Activated CD8-positive, alpha-beta memory T cell treated with anti-CD3 and anti-CD28 coated beads for 24 hours (primary cell): Measurements from ENCODE around the gene PLXNA2.

Source experiments
- DNase-seq: peaks from one replicate; pipeline ENCODE4 v3.0.0-alpha.2; 2020

Gene PLXNA2

DNA sequence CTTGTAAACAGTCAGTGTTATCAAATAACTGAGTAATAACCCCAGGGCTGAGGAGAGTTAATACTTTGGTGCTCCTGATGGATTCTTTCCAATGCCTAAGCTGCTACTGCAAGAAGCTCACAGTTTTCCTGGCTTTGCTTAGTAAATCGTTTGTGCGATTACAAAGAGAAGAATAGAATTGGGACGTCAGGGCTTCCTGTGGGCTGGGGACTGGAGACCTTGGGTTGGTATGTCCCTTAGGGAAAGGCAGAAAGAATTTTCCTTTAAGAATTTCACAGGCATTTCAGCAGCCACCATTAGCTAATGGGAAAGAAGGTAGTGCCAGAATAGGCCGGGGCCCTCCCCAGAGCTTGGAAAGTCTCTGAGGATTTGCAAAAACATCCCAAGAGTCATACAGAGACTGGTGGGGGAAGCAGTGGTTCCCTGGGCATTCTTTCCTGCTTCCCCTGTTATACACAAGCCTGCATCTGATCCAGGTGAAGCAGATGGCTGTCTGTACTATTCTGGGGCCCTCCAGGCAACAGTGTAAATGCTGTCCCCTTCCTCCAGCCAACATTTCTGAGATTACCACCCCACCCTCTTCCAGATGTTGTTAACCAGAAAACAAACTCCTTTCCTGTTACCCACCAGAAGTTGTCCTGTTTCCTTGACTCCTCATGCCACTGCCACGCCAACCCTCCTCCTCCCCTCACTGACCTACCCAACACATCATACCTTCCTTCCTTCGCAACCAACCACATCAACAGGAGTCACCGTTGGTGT, 40.2 kb downstream of the PLXNA2 start:
- no peak for DNase-seq

DNA sequence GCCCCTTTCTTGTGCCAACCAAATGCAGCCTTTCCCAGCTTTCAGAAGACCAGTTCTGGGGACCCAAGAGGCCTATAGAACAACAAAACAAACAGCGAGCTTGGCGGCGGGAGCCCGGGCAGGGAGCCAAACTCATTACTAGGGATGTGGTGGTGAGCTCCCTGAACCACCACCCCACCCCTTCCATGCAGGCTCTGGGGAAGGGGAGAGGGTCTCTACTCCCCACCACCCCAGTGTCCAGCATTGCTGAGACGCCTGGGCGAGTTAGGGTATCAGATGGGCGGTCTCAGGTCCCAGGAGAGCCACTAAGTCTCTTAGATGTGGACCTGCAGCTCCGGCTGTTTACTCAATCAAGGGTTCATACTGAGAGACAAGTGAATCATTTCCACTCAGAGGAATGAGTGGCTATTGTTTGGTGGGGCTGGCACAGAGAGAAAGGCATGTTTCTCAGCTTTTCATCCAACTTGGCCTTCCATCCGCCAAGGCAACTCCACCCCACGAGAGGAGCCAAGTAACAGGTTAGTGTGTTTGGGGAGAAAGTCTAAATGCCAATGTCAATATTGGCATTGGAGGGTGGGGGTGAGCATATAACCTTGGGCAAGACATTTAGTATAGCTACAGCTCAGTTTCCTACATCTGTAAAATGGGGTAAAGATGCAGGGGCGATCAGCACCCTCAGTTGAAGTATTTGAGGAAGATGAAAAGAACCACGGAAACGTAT, 40.9 kb downstream of the PLXNA2 start:
- DNase-seq = no peak

GRCh38 chr1:208202333-208202995, 41.7 kb downstream of the PLXNA2 start:
- DNase-seq = no peak

DNA sequence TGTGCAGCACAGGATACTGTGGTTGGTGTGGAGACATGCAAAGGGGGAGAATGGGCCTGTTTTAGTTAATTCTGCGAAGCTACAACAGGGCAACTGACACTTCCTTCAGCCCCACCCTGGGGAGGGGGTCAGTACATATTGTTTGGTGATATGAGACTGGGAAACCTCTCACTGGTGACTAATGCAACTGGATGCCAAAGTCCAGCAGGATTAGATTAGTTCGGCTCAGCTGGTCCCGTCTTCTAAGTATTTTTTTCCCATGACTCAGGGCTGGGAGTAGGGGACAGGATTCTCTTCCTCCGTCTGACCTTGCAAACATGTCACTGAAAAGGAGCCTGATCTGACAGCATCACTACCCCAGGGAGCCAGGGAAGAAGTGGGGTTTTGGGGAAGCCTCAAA, 43.0 kb downstream of the PLXNA2 start:
- DNase-seq = no peak

DNA sequence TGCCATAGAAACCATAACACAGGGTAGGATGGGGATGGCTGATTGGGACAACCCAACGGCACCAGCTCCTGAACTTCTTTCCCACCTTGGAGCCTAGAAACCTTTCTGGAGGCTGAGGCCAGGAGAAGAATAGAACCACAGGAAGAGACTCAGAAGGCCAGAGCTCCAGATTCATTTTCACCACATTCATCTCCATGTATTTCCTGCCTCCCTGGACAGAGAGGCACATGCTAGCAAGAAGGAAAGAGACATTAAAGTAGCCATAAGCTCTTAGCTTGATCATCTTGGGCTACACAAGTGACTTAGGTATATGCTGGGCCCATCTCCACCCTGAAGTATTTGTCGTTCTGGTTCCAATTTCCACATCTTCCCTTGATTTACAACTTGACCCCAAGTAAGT, 44.1 kb downstream of the PLXNA2 start:
- DNase-seq = no peak

GRCh38 chr1:208198236-208198635, 45.9 kb downstream of the PLXNA2 start:
- no peak for DNase-seq

DNA sequence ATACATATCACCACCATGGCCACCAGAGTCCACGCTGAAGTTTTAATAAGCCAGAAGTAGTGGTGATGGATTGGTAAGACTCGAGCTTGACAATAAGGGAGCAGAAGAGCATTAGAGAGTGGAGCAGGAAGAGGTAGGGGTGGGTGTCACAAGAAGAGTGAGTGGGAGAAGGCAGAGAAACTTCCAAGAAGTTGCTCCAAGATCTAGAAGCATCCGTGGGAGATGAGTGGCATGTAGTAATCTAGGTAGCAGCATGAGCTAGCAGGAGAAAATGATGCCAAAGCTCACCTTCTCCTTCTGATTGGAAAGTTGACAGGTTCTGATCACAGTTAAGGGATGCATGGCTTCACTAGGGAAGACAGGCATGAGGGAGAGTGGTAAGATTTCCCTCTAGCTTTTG, 49.2 kb downstream of the PLXNA2 start:
- no peak for DNase-seq

GRCh38 chr1:208192995-208193394, 51.2 kb downstream of the PLXNA2 start:
- no peak for DNase-seq

DNA sequence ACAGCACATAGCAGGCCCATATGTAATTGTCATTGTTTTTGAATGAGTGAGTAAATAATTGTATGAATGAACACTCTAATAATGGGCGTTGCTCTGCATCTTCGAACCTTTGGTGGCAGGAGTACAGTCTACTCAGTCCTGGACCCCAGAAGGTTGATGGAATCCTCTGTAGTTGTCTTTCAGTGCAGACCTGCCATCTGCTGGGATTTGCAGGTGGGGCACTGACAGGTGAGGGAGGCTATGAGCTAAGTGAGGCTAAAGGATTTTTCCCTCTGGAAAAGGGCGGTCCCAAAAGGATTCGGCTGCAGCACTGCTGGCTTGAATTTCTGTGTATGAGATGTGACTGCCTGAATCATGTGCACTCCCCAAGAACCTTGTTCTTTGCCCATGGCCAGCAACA, 53.4 kb downstream of the PLXNA2 start:
- DNase-seq = no peak

- no peak for DNase-seq
These were observed 54.5 kb downstream of the PLXNA2 start for GRCh38 chr1:208189716-208190115.

GRCh38 chr1:208189183-208189582, 55.0 kb downstream of the PLXNA2 start:
- DNase-seq = no peak

DNA sequence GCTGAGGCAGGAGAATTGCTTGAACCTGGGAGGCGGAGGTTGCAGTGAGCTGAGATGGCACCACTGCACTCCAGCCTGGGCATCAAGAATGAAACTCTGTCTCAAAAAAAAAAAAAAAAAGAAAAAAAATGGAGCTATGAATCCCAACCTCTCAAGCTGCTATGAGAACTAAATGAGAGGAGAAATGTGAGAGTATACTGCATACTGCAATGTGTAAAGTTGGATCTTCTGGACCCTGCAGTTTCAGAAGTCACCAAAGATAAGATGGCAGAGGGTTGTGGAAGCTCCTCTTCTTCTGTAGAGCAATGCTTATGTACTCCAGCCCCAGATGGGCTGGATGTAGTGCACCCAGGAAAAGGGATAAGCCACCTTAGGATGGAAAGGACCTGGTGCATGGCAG, 55.6 kb downstream of the PLXNA2 start:
- no peak for DNase-seq

DNA sequence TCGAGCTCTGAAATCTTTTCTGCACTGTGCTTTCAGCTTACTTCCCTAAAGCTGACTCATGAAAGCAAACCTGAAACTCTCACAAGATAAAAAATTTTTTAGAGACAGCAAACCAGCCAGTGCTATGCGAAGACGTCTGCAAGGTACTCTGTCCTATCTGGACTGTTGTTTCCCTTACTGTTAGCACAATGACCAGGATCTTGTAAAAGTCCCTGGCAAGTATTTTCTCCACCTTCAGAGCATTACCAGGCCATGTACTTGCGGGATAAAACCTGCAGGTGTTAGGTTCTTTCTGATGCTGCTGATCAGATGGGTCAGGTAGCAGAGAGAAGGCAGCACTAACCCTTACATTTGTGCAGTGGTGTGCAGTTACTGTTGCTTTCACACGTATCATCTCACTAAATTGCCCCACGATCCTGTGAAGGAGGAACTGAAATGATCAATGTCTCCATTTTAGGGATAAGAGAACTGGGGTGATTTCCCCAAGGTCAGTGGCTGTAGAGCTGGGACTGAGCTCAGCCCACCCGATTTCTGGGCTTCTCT, 56.6 kb downstream of the PLXNA2 start:
- DNase-seq = no peak

GRCh38 chr1:208185801-208186231, 58.4 kb downstream of the PLXNA2 start:
- DNase-seq = no peak

DNA sequence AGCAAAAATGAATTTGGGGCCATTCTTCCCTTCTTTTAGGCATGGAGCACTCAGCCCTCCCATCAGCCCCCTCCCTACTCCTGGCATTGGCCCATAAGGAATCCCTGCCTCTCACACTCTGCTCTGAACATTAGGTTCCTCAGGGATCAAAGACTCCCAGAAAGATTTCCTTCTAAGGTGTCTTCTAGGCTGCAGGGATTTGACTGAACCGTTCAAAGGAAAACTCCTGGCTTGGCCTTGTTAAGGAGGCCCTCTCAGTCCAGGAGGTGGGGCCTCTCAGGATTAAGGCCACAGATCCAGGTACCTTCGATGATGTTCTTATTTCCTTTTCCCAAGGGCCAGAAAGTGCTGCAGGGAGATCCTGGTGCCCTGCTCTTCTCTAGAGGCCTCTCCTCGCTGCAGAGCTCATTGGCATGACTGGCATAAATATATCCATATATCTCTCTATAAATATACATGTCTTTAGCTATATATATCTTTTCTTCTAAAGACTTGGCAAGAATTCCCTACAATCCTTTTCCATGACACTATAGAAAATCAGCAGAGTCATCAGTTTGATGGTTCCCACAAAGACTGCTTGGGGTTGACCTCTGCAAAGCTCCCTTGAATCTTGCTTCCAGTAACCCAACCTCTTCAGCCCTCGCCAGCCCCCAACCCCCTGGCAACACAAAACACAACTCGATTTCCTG, 59.1 kb downstream of the PLXNA2 start:
- no peak for DNase-seq

GRCh38 chr1:208183977-208184911, 59.9 kb downstream of the PLXNA2 start:
- DNase-seq = no peak

DNA sequence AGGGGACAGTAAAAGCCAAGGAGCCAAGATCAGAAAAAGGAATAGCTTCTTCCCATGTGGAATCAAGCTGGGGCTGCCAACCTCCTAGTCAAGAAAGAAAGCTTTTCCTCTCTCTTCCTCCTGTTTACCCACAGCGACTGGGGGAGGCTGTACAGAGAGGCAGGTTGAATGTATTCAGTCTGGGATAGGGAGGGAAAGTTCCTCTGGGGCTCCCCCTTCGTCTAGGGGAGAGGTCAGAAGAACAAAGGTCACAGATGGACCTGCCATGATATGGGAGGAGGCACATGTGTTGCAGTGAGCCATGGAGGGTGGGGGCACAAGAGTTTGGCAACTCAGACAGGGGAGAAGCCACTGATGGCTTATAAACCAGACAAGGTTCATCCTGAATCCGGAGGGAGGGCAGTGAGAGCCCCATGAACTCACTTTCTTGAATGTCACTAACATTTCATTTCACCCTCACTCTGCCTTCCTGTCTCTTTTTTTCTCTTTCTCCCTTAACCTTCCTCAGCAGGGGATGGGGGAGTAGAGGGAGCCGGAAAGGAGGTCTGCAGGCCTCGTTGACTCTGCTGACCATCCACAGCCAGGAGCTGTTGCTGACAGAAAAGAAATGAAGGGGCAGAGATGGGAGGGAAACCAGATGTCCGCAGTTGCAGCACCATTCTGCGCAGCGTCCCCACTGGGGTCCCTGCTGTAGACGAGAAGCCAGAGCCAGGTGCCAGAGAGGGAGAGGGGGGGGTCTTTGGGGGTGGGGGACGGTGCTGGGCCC, 61.1 kb downstream of the PLXNA2 start:
- DNase-seq = no peak

DNA sequence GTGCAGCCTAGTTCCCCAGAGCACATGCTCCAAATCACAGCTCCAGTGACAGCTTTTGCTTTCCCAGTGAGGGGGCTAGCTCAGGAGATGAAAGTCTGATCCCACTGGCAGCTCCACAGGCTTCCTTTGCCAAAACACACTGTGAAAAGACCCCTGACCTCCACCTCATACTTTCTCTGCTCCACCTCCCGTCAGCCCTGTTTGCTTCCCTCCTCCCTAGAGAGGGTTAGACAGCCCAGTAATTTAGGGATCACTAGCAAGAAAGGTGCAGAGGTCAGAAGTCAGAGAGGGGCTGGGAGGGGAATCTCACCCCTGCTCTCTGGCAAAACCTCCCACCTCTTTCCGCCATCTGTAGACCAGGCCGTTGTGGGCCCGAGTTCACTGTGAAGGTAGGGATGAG, 62.8 kb downstream of the PLXNA2 start:
- no peak for DNase-seq

- no peak for DNase-seq
These were observed 63.8 kb downstream of the PLXNA2 start for GRCh38 chr1:208180421-208180820.

DNA sequence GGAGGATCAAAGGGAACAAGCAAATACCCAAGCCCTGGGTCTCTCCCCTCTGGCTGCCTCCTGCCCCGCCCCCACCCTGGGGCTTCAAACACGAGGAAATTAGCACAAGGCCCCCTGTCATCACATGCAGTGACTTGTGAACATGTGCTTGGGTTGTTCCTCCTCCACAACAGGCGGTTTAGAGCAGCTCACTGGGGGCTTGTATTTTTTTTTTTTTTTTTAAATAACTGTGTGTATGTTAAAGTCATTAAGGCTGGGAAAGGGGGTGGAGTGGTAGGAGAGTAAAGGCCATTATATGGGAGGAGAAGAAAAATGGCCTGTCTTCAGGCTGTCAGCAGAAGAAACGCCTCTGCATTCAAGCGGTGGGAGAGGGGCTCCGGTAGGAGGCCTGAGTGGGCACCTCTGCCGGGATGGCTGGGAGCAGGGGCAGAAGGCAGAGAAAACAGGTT, 64.2 kb downstream of the PLXNA2 start:
- no peak for DNase-seq

DNA sequence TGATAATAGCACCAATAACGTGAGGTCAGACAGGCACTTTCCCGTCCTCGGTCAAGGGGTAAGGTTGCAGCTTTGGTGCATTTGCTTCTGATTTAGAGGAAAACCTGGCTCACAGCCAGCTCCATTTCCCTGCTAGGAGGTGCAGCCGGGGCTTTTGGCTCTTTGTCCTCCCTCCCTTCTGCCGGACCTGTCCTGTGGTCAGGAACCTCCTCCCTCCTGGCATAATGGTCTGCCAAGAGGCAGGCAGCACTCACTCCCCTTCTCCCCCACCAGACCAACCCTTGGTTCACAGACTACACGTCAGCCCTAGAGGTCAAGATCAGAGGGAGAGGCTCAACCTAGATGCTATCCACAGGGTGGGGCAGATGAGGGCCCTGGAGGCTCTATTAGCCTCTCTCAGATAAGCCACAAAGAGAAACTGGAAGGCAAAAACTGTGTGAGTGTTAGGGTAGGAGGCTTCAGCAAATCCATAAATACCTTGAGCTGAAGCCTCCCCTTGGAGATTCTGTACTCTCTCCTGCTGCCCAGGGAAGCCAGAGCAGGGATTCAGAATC, 64.8 kb downstream of the PLXNA2 start:
- no peak for DNase-seq
